SK-N-SH (cell line): ENCODE results near the gene TMEM131L. TPM values are rescaled to one million over a fixed set of nuclear protein-coding genes. Genes with fewer than 3 reads are reported as not detected.

Source experiments
- CTCF ChIA-PET: fragments of 300-600, 350-600 bp; formaldehyde crosslinking; extraction: SDS; loops from one replicate; lab custom pipeline; 2021; lab: Yijun Ruan, JAX
- POLR2A ChIA-PET: fragments of 350-600 bp; sonication (Branson Sonifier 250); formaldehyde crosslinking; extraction: SDS; loops from one replicate; lab custom pipeline; 2020; ENCODE audit warnings: antibody characterized with exemption, inconsistent platforms; lab: Yijun Ruan, JAX
- DNase-seq: peaks from one replicate; pipeline ENCODE4 v3.0.0; 2012
- H2AFZ ChIP-seq: fragments of 200-600 bp; sonication (generic); 2 replicates; pipeline ENCODE4 v1.8.1; 2016; ENCODE audit warnings: antibody characterized with exemption, mild to moderate bottlenecking, low read depth
- H3F3A ChIP-seq: fragments of 200-600 bp; sonication (generic); replicated peaks from 2 replicates; pipeline ENCODE3; 2016; ENCODE audit warnings: antibody characterized with exemption, mild to moderate bottlenecking; ENCODE audit not compliant: insufficient read depth
- H3K27ac ChIP-seq, 2 experiments: fragments of 200-500 bp in 1 of 2; fragments of 200-600 bp in 1 of 2; sonication (Bioruptor generic) in 1 of 2; sonication (generic), shearing (Covaris generic) in 1 of 2; 2 replicates each; pipeline versions ENCODE4 v1.5.1 to v1.6.1; 2014 to 2016; ENCODE audit warnings: low read depth in 2 of 2, inconsistent platforms in 1 of 2, low read length in 1 of 2, mild to moderate bottlenecking in 1 of 2, mixed read lengths in 1 of 2
- H3K27me3 ChIP-seq: fragments of 200-600 bp; sonication (generic), shearing (Covaris generic); 2 replicates; pipeline ENCODE4 v1.6.1; 2016; ENCODE audit warnings: mixed run types; ENCODE audit not compliant: insufficient read depth
- H3K36me3 ChIP-seq, 2 experiments: fragments of 200-500 bp in 1 of 2; fragments of 200-600 bp in 1 of 2; sonication (Bioruptor generic) in 1 of 2; sonication (generic) in 1 of 2; replicated peaks in 1 of 2; 2 replicates each; pipeline versions ENCODE3 to v1.5.1; 2014 to 2016; ENCODE audit warnings: low read length in 1 of 2, mild to moderate bottlenecking in 1 of 2; ENCODE audit not compliant: insufficient read depth in 2 of 2, control insufficient read depth in 1 of 2
- H3K4me1 ChIP-seq, 2 experiments: fragments of 200-500 bp in 1 of 2; fragments of 200-600 bp in 1 of 2; sonication (Bioruptor generic) in 1 of 2; sonication (generic), shearing (Covaris generic) in 1 of 2; 2 replicates each; pipeline versions ENCODE4 v1.5.1 to v1.6.1; 2014 to 2016; ENCODE audit warnings: low read depth in 1 of 2, low read length in 1 of 2, mixed run types in 1 of 2; ENCODE audit not compliant: insufficient read depth in 2 of 2, control insufficient read depth in 1 of 2
- H3K4me2 ChIP-seq: fragments of 200-600 bp; sonication (generic), shearing (Covaris generic); 2 replicates; pipeline ENCODE4 v1.6.1; 2017; ENCODE audit warnings: mixed run types
- H3K4me3 ChIP-seq, 2 experiments: fragments of 200-500 bp in 1 of 2; fragments of 200-600 bp in 1 of 2; sonication (Bioruptor generic) in 1 of 2; sonication (generic), shearing (Covaris generic) in 1 of 2; 2 replicates each; pipeline versions ENCODE4 v1.5.1 to v1.8.1; 2014 to 2016; ENCODE audit warnings: low read depth in 2 of 2, inconsistent platforms in 1 of 2, low read length in 1 of 2, mild to moderate bottlenecking in 1 of 2, mixed read lengths in 1 of 2, moderate library complexity in 1 of 2
- H3K79me2 ChIP-seq: fragments of 200-600 bp; sonication (generic); 2 replicates; pipeline ENCODE4 v1.8.1; 2017; ENCODE audit warnings: mild to moderate bottlenecking; ENCODE audit not compliant: insufficient read depth
- H3K9ac ChIP-seq: fragments of 200-600 bp; sonication (generic); 2 replicates; pipeline ENCODE4 v1.6.1; 2017; ENCODE audit warnings: mixed run types
- H3K9me2 ChIP-seq: fragments of 200-600 bp; sonication (generic); 2 replicates; pipeline ENCODE4 v1.6.1; 2017; ENCODE audit warnings: mixed run types
- H3K9me3 ChIP-seq: fragments of 200-600 bp; sonication (generic); 2 replicates; pipeline ENCODE4 v1.6.1; 2017; ENCODE audit warnings: mixed run types, mild to moderate bottlenecking, moderate library complexity
- H4K20me1 ChIP-seq: fragments of 200-600 bp; sonication (generic); 2 replicates; pipeline ENCODE4 v1.6.1; 2017; ENCODE audit warnings: mild to moderate bottlenecking, mixed run types; ENCODE audit not compliant: insufficient read depth
- CHD2 ChIP-seq: fragments of 150-350 bp; IDR thresholded peaks from 2 replicates; pipeline ENCODE4 v1.6.1; 2018; ENCODE audit warnings: low read length; ENCODE audit not compliant: partially characterized antibody
- CTCF ChIP-seq: fragments of 200-600 bp; sonication (generic); IDR thresholded peaks from 2 replicates; pipeline ENCODE4 v1.6.1; 2017; ENCODE audit warnings: antibody characterized with exemption, mild to moderate bottlenecking, moderate library complexity
- ELF1 ChIP-seq: IDR thresholded peaks from 2 replicates; pipeline ENCODE4 v1.4.0; 2012
- EZH2phosphoT487 ChIP-seq: fragments of 200-600 bp; sonication (generic); IDR thresholded peaks from 2 replicates; pipeline ENCODE4 v1.6.1; 2017; ENCODE audit warnings: low read depth, mixed run types, mild to moderate bottlenecking, antibody characterized with exemption, moderate library complexity, borderline replicate concordance
- FOXM1 ChIP-seq: IDR thresholded peaks from 2 replicates; pipeline ENCODE4 v1.4.0; 2012; ENCODE audit warnings: low read depth, mild to moderate bottlenecking
- GATA2 ChIP-seq: sonication (generic); formaldehyde crosslinking; IDR thresholded peaks from 2 replicates; pipeline ENCODE4 v1.5.0; 2020; ENCODE audit warnings: mild to moderate bottlenecking, missing genetic modification reagents
- IRF3 ChIP-seq: fragments of 150-350 bp; IDR thresholded peaks from 2 replicates; pipeline ENCODE4 v1.6.1; 2016; ENCODE audit warnings: mild to moderate bottlenecking, low read depth, low read length
- JUND ChIP-seq: IDR thresholded peaks from 2 replicates; pipeline ENCODE4 v1.4.0; 2012
- MAX ChIP-seq: IDR thresholded peaks from 2 replicates; pipeline ENCODE4 v1.4.0; 2012; ENCODE audit warnings: low read depth
- MEF2A ChIP-seq: IDR thresholded peaks from 2 replicates; pipeline ENCODE4 v1.4.0; 2012; ENCODE audit warnings: low read depth, borderline replicate concordance
- MXI1 ChIP-seq: IDR thresholded peaks from 2 replicates; pipeline ENCODE4 v1.6.1; 2012; ENCODE audit warnings: mild to moderate bottlenecking, low read depth, low read length, improper control_type of control experiment
- NFIC ChIP-seq: IDR thresholded peaks from 2 replicates; pipeline ENCODE4 v1.4.0; 2012; ENCODE audit warnings: borderline replicate concordance
- NRF1 ChIP-seq: IDR thresholded peaks from 2 replicates; pipeline ENCODE4 v1.6.1; 2012; ENCODE audit warnings: low read depth, mild to moderate bottlenecking, low read length
- RAD21 ChIP-seq: IDR thresholded peaks from 2 replicates; pipeline ENCODE4 v1.6.1; 2012; ENCODE audit warnings: mild to moderate bottlenecking, low read length
- RFX5 ChIP-seq: IDR thresholded peaks from 2 replicates; pipeline ENCODE4 v1.6.1; 2012; ENCODE audit warnings: mild to moderate bottlenecking, improper control_type of control experiment, low read length
- RXRA ChIP-seq: IDR thresholded peaks from 2 replicates; pipeline ENCODE4 v1.4.0; 2012; ENCODE audit warnings: low read depth, mild to moderate bottlenecking, borderline replicate concordance
- TAF1 ChIP-seq: IDR thresholded peaks from 2 replicates; pipeline ENCODE4 v1.6.1; 2012; ENCODE audit warnings: low read depth, mild to moderate bottlenecking, low read length, moderate library complexity, borderline replicate concordance
- TEAD4 ChIP-seq: IDR thresholded peaks from 2 replicates; pipeline ENCODE4 v1.4.0; 2012; ENCODE audit warnings: mild to moderate bottlenecking, borderline replicate concordance; ENCODE audit not compliant: insufficient read depth
- ZBTB33 ChIP-seq: IDR thresholded peaks from 2 replicates; pipeline ENCODE4 v1.4.0; 2012; ENCODE audit warnings: low read depth, borderline replicate concordance
- WGBS: methylation state at CpG from one replicate; pipeline ENCODE4 v1.1.6; 2017; ENCODE audit warnings: low lambda C conversion rate; 5-methylcytosine and 5-hydroxymethylcytosine counted together
- polyA plus RNA-seq, 3 experiments: library from polyadenylated mRNA; depleted of rRNA; stranded (reverse); fragments of >200 nt; gene quantifications; 2 replicates each; pipeline ENCODE4 v1.2.3, GENCODE V29; 2012

The TMEM131L gene
- polyA plus RNA-seq, 1 of the 3 experiments (the other 2 are of a cell fraction), result 6.2 TPM

GRCh38 chr4:153434190-153434589 is 32.0 kb upstream of the TMEM131L start:
- Histone ChIP-seq H3K79me2 (no peaks in the 10 kb centered on the region), H3K9me3 (no peaks in the 10 kb centered on the region), H3K4me2 (no peak overlapping the region), H3K36me3 (no peaks in the 10 kb centered on the region), H3K4me1 (no peaks in the 10 kb centered on the region), H2AFZ (no peak overlapping the region), H3K27me3 (no peaks in the 10 kb centered on the region), H3F3A (no peaks in the 10 kb centered on the region), H3K27ac (no peak overlapping the region)
- CTCF ChIA-PET, result interaction anchor here (1.1 kb wide), 1 partner anchor 25 kb away, joined by 3 read pairs; no protein-coding TSS in a partner anchor
- TF ChIP-seq NRF1, result no peak
- TF ChIP-seq CTCF, result no peak
- no peak for TF ChIP-seq GATA2 (CRISPR knock-in tag)
- TF ChIP-seq RAD21, result no peak
- no peak for TF ChIP-seq ELF1
- TF ChIP-seq FOXM1, result no peak
- TF ChIP-seq JUND, result no peak
- no peak for TF ChIP-seq ZBTB33
- TF ChIP-seq MAX, result no peak
- no peak for TF ChIP-seq RXRA
- no peak for TF ChIP-seq IRF3
- TF ChIP-seq CHD2, result no peak
- no peak for TF ChIP-seq EZH2phosphoT487
- TF ChIP-seq TAF1, result no peak
- no peak for TF ChIP-seq TEAD4
- TF ChIP-seq MXI1, result no peak
- no peak for TF ChIP-seq MEF2A
- TF ChIP-seq NFIC, result no peak
- TF ChIP-seq RFX5, result no peak
- TF ChIP-seq, all 33 proteins: peak for 0
- H4K20me1 ChIP-seq, result no peaks in the 10 kb centered on the region
- H3K4me3 ChIP-seq, result no peak overlapping the region
- POLR2A ChIA-PET, result no interaction called here
- no peak overlapping the region for H3K9ac ChIP-seq
- H3K9me2 ChIP-seq, result no peaks in the 10 kb centered on the region
- 71% methylated on average over 2 of the region's 2 CpGs for WGBS
- no peak for DNase-seq
